Retina (tissue), 1 donor: ENCODE results near the gene TBPL1.
A peak's percentile ranks its signal among the peaks of the same experiment; 100 is the strongest.
"Not testable (repeated sequence)": the region's sequence is repeated elsewhere in the genome, so short reads cannot be mapped to it uniquely, and the experiment has no call there.

ENCODE experiments used
- DNase-seq: peaks from one replicate; pipeline ENCODE4 v3.0.0-alpha.2; 2016

Gene TBPL1

DNA sequence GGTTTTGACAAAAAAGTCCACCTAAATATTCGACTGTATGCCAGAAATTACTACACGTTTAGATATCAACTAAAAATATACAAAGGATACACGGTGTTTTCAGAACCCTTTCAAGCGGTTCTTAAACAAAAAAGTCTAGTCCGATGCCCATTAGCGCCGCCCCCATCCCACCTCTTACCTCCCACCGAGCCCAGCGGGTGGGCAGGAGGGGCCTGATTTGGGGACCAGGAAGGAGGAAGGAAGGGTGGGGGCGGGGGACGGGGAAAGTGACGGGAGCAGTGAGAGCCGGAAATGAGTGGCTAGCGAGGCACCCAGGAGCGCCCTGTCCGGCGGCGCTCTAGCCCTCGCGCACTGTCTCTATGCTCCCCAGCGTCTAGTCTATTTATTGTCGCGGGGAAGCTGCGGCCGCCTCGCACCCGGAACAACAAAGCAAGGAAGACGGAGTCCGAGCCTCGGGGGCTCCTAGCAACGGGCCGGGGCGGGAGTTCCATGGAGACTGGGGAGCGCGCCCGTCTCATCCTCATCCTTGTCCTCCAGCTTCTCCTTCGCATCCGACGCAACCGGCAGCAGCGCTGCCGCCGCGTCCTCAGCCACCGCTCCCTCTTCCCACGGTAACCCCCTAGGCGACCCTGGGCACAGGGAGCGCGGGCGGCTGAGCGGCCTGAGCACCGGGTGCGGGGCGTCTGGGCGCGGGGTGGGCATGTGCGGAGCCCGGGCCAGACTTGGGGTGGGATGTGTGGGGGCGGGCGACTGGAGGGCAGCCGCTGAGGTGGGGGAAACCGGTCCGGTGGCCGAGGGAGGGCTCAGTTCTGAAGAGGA is at the start of gene TBPL1:
Gene TBPL1 (plus strand): TSS at position 410 of the 819 bp plus-strand sequence. CDS start 26,902 bp downstream, outside the sequence.
- peak; percentile 98 for DNase-seq

DNA sequence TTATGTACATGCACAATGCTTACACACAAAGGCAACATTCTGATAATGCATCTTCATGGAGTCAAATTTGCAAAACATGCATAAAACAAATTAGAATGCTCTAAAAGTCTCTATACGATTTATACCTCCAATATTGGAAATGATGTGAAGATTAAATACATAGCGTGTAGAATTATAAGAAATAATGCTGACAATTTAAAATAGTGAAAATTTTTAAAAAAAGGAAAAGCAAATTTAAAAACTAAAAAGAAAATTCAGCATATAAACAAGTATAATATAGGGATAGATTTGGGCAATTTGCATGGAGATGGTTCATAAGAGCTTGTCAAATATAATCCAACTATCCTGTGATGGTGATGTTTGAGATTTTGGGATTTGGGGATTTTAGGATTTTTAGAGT is 49.2 kb upstream of the TBPL1 start:
- DNase-seq, result no peak

DNA sequence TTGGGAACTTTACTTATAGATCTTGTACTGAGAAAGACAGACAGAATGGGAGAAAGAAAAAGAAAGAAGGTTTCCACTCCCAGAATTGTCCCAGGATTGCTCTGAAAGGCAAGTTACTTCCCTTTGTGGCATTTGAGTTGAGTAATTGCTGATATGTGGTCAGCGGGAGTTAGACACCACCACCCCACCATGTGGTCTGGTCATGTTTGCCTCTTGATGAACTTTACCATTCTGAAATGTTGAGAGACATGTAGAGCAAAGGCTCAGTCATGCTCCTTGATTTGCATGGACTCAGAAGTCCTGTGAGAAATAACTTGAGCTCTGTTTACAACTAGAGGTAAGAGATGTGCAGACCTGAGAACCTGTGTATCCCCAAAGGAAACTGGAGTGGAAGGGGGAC is 47.0 kb upstream of the TBPL1 start:
- no peak for DNase-seq

DNA sequence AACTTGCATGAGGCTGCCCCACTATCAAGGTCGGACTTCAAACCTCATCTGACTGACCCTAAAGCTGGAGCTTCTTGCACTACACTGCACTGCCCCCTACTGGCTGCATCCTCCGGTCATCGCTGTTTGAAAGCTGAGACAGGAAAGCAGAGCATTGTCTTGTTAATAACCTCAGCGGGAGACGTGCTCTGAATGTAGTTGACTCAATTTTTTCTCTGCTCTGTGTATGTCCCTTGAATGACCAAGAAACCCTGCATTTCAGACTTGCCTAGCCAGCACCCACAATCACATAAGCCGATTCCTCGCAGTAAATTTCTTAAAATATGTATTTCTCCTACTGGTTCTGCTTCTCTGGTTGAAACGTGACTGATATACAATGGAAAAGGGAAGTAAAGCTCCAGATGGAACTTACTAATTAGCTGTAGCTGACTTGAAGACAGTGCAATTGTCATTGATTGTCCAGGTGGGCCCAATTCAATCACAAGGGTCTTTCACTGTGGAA is 36.3 kb upstream of the TBPL1 start:
- DNase-seq, result peak; percentile 86

DNA sequence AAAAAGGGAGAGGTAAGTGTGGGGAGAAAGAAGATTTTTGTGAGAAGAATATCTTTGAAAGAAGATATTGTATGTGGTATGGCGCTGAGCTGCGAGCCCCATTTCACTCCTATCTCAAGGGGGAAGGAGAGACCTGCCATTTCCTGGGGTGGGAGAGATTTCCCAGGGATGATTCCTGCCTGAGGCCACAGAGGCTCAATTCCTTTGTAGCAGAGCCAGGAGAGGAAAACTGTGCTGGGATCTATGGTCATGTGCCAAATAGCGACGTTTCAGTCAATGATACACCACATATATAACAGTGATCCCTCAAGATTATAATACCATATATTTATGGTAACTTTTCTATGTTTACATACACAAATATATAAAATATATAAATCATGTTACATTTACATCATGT is 35.2 kb upstream of the TBPL1 start:
- DNase-seq, result no peak

DNA sequence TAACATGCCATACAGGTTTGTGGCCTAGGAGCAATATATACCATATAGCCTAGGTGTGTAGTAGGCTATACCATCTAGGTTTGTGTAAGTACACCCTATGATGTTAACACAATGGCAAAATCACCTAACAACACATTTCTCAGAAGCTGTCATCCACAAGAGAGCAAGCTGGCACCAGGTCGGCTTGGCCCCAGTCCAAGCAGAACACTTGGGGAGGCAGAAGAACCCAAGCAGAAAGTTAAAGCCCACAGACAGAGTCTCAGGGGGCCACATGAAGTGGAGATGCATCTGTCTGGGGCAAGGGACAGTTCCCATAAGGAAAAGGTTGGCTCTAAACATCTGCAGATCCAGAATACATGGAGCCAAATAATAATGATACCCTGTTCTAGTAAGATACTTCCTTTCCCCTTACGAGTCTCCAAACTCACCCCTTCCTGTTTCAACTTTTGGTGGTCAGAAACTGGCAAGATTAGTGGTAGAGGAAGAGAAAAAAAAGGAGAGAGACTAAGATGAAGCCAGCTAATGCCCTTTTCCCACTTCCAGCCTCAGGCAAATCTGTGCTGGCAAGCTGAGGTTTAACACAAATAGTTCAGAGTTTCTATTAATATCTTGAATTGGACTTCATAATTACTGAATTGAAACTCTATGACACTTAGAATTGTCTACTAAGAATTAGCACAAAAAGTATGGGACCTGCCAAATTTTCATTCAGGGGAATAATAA is 34.7 kb upstream of the TBPL1 start:
- DNase-seq, result no peak

DNA sequence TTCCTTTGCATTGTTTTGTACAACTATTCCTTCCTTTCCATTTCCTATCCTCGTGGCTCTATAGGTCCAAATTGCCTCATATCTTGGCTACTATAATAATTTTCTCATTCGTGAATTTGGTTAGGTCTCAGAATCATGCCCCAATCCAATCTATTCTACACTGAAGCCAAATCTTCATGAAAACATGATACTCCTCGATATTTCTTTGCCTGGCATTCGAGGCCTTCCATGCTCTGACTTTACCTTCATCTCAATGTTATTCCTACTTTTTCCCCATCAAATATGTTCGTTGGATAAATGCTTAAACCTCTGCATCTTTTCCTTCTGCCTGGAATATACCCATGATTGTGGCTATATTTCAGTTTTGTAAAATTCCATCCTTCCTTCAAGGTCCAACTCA is 33.7 kb upstream of the TBPL1 start:
- no peak for DNase-seq

DNA sequence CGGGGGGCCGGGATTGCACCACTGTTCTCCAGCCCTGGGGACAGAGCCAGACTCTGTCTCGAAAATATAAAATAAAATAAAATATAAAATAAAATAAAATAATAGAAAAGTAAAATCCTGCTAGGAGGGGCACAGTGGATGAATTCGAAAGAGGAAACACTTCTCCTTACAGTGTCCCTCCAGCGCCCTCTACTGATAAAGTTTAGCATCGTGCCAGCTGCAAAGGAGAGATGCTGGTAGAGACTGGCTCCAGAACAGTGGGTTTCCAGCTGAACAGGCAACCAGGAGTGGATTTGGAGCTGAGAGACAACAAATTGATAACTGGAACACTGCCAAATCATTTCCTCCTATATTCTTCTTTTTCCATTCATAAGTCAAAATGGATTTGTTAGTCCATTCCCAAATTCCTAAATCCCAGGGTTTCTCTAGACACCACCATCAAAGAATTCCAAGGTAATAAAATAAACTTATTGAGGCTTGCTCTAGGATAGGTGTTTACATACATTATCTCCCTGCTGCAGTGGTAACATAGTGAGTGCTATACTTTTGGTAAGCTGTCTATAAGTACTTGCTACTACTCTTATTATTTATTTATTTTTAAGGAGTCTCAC is 31.7 kb upstream of the TBPL1 start:
- peak; percentile 68 for DNase-seq

DNA sequence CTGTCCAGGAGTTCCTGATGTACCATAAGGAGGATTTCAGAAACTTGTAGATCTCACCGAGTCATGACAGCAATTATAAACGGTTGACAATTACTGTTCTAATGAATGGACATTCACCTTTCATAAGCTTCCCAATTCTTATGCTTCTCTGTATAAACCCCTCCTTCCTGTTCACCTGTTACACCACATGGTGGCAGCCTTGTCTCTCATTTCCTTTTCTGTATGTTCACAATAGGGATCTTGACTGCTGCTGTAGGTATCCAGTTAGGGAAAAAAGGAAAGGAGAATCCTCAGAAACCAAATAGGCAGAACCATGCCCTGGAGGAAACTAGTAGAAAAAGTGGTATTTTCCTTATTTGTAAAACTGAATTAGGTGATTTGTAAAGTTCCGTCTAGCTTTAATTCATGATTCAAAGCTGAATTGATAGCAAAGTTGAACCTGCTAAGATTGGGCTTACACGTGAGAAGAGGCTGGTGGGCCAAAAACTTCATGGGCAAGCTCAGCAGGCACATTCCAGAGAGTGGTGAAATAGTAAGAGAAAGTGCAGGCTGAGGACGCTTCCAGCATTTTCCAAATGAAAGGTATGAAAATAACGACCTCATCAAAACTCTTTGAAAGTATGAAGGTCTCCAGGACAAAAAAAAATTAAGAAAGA is 29.0 kb upstream of the TBPL1 start:
- DNase-seq, result peak; percentile 68

DNA sequence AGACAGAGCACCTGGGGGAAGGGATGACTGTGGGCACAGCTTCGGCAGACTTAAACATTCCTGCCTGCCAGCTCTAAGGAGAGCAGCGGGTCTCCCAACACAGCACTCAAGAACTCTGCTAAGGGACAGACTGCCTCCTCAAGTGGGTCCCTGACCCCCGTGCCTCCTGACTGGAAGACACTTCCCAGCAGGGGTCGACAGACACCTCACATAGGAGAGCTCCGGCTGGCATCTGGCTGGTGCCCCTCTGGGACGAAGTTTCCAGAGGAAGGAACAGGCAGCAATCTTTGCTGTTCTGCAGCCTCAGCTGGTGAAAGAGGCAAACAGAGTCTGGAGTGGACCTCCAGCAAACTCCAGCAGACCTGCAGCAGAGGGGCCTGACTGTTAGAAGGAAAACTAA is 21.8 kb upstream of the TBPL1 start:
- DNase-seq, result not testable (repeated sequence)

DNA sequence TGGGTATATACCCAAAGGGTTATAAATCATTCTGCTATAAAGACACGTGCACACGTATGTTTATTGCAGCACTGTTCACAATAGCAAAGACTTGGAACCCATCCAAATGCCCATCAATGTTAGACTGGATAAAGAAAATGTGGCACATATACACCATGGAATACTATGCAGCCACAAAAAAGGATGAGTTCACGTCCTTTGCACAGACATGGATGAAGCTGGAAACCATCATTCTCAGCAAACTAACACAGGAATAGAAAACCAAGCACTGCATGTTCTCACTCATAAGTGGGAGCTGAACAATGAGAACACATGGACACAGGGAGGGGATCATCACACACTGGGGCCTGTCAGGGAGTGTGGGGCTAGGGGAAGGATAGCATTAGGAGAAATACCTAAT is 16.7 kb upstream of the TBPL1 start:
- DNase-seq, result not testable (repeated sequence)

DNA sequence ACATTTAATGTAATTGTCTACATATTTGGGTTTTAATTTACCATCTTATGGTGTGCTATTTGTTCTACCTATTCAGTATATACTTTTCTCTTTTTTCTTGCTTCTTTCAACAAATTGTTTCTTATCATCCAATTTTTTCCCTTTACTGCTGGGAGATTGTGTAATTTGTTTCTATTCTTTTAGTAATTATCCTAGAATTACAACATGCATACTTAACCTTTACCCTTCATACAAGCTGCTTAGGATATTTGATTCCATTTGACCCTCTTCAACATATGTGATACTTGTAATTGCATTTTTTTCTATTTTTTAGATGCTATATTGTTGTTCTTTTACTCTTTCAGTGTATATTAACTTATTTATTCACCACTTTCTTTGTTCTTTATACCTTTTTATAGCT is 15.1 kb upstream of the TBPL1 start:
- DNase-seq, result no peak

DNA sequence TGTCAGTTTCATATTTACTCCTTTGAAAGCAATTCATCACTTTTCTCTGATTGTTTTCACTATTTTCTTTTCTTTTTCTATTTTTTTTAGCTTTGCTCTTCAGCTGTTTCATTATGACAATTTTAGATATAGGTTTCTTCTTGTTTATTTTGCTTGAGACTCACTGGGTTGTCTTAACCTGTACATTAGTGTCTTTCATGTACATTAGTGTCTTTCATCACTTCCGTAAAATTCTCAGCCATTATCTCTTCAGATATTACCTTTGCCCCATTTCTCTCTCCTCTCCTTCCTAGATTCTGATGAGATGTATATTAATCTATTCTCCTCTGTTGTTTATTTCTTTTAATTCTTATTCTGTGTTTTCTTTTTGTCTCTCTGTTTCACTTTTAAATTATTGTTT is 14.5 kb upstream of the TBPL1 start:
- no peak for DNase-seq

DNA sequence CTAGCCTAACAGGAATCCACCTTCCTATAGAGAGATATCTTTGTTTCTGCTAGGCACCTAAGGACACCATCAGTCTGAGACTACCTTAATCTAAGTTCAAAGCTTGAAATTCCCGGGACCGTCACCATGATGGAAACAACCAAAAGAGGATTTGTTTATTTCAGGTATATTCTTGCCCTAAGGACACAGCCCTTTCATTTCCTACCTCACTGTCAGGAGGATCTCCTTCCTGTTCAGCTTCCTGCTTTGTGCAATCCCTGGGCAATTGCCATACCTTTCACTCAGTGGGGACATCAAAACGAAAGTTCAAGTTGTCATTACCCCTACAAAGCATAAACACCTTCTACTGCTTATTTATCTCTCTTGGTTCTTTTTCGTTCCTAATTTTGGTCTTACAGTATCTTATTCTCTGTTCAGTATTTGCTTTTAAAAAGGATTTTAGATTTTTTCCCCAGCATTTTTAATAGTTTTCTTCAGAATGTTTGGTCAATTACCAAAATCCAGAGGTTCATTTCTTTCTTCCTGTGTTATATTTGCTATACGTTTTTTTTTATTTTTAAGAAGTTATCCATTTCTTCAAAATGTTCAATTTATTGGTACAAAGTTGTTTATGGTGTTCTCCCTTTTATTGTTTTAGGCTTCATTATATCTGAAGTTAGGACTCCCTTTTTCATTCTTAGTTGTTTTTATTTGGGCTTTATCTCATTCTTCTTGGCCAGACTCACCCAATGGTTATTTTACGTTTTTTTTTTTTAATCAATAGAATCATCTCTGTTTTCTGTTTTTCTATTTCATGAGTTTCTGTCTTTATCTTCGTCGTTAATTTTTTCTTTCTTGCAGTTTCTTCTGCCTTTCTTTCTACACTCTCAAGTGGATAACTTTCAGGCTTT is 13.0 kb upstream of the TBPL1 start:
- DNase-seq, result no peak

DNA sequence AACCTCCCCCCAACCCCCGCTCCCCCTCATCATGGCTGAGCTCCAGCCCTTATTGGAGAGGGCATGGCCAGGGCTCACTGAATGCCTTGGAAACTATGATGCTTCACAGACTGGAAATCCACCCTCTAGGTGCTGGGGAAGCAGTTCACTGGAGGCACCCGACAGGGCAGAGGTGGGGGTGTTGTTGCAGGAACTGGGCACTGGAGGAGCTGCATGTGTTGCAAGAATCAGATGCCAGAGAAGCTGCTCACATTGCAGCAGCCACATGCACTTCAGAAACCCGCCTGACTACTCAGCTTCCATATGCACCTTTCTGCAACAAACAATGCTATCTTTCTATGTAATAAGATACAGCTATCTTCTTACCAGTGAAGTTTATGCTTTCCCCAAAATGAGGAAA is 7.9 kb upstream of the TBPL1 start:
- no peak for DNase-seq

DNA sequence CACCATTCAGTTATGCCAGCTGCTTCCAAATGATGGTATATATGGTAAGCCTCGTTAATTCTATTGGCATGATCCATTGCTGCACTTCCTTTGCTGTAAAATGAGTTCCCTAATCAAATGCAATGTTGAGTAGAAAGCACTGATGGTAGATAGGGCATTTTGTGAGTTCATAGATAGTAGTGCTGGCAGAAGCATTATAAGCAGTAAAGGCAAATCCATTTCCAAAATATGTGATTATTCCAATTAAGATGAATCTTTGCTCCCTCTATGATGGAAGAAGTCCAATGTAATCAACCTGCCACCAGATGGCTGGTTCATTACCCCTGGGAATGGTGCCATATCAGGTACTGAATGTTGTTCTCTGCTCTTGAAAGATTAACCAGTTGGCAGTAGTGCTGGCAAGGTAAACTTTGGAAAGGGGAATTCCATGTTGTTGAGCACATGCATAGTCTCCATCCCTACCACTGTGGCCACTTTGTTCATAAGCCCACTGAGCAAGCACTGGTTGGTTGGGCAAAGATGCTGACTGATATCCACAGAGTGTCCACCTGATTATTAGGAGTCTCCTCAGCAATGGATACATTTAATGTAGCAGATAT is 5.6 kb upstream of the TBPL1 start:
- no peak for DNase-seq

DNA sequence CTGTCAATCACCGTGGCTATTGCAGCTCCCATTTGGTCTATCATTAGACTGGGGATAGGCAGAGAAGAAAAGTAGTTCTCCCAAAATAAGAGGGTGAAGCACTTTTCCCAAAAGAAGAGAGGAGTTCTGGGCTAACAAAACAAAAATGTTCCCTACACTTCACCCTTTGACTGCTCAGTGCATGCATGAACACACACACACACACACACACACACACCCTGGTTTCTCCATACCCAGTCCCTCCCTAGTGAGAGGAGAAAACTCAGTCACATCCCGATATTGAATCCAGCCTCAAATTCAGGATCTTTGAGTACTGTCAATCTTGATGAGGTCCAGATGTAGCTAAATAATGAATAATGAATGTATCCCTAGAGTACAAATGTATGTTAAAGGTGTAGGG is 4.6 kb upstream of the TBPL1 start:
- no peak for DNase-seq

DNA sequence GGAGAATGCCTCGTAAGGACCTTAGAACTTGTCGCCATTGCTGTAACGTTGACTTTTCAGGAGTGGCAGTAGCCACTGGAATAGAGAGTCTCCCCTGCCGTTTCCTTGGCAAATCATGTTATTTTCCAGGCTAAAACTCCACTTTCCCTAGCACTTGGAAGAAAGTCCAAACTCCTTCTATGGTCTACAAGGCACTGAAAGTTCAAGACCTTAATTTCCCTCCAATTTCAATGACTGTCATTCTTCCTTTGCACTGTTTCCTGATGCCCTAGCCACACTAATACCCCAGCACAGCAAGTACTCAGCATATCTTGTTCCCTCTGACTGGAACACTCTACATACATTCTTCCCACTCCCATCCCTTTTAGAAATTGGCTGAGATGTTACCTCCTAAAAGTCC is 1.8 kb upstream of the TBPL1 start:
- no peak for DNase-seq

DNA sequence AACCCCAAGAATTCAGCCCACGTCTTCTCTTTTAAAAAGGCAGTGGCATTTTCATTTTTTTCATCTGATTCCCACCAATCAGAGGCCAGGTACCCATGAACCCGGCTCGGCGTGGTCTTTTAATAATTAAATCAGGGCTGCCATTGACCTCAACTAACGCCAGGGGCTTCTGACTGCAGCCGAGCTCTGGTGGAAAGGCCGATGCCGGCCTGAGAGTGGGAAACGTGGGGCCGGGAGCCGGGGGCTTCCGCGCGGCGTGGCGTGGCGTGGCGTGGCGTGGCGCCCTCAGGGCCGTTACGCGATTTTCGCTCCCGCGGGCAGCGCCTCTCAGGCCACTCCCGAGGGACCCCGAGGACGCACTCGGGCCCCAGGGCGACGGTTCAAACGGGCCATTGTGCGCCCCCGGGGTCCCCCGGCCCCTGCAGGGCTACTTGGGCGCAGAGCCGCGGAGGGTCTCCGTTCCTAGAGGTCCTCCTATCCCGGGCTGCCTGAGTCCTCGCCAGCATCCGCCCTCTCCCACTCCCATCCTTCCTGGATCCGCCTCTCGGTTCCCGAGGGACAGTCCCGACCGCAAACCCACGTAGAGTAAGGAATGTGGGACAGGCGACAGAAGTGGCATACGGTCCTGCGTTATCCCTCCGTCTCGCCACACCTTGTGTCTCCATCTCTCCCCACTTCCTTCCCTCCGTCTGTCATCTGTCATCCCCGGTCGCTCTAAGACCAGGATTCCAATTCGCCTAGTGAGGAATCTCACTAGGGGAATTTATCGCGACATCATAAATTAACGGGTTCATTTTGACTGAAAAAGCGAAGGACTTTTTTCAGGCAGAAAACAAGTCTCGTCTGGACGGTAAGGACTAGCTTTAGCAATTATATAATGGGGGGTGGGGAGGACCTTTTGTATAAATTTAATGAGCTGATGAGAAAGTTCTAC is 876 bp upstream of the TBPL1 start:
- DNase-seq, result peak; percentile 92

DNA sequence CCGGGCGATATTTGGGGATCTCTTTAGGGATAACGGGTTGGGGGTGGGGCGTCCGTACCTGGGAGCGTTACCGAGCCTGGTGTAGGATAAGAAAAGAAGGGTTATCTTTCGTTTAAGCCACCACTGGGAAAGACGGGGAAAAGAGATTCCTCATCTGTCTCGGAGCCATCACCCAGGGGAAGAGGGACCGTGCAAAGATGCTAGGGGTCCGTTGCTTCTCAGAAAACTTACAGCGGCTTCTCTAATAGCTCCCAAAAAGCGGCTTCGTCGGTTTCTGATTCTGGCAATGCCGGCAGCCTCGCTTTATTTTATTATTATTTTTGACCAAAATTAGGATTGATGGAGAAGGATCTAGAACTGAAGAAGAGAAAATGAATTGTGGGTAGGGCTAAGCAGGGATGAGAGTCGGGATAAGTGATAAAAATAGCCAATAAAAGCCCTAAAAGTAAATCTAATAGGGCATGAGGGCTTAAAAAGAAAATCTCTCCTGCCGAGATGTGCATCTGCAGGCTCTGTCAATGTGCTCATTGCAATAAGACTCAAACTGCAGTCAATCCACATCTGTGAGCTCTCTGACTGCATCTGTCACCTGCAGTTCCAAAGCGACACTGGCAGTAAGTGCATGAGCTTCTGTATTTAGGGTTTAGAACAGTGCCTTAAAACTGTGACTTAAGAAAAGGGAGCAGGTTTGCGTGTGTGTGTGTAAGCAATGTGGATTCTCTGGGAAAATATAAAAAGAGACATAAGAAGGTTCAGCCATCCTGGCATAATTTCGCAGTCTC is 801 bp downstream of the TBPL1 start:
- DNase-seq, result peak; percentile 52
